Dermis lymphatic vessel endothelial cell (primary cell): ENCODE data around the gene NPIPB5. TPM values are rescaled to one million over a fixed set of nuclear protein-coding genes. Genes with fewer than 3 reads are reported as not detected.

Experiments used
- total RNA-seq: library from RNA; depleted of rRNA; stranded (reverse); fragments of >200 nt; gene quantifications from 2 replicates; pipeline ENCODE4 v1.2.1, GENCODE V29; 2014

The NPIPB5 gene
- total RNA-seq = 59.5 and 66.0 TPM in 2 replicates

DNA sequence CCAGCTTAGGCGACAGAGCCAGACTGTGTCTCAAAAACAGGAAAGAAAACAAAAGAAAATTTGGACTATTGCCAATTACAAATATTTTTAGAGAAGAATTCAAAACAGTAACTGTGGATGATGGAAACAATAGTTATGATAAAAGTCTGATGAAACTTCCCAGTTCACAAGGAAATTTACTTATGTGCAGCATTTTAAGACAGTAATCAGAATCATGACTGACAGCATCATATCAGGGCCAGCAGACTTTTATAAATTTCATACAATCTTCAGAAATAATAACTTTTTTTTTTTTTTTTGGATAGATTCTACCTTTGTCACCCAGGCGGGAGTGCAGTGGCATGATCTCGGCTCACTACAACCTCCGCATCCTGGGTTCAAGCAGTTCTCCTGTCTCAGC is at the start of gene NPIPB5:
Gene NPIPB5 (plus strand): TSS at position 301 of the 400 bp plus-strand sequence. CDS start 2,911 bp downstream, outside the sequence.

Other genes with a start within 250 kb of the NPIPB5 start
- gene POLR3E, start 213.5 kb upstream of the NPIPB5 start, total RNA-seq = 34.6 and 51.3 TPM in 2 replicates
- 18.1 and 27.7 TPM in 2 replicates for gene CDR2, start 136.3 kb upstream of the NPIPB5 start, total RNA-seq